HG02571 (cell line): ENCODE results near the gene ARF6.
"Not testable (repeated sequence)": the region's sequence is repeated elsewhere in the genome, so short reads cannot be mapped to it uniquely, and the experiment has no call there.

Experiments
- ATAC-seq: cut with Tn5 transposase; IDR thresholded peaks from one replicate; pipeline ENCODE4 v1.9.1; 2021; ENCODE audit warnings: mild to moderate bottlenecking, moderate library complexity; ENCODE audit not compliant: unreplicated experiment

The ARF6 gene

DNA sequence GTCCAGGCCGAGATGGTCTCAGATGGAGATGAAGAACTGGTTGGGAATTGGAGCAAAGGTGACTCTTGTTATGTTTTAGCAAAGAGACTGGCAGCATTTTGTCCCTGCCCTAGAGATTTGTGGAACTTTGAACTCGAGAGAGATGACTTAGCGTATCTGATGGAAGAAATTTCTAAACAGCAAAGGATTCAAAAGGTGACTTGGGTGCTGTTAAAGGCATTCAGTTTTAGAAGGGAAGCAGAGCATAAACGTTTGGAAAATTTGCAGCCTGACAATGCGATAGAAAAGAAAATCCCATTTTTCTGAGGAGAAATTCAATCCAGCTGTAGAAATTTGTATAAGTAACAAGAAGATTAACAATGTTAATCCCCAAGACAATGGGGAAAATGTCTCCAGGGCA lies 44.0 kb downstream of the ARF6 start:
- not testable (repeated sequence) for ATAC-seq

DNA sequence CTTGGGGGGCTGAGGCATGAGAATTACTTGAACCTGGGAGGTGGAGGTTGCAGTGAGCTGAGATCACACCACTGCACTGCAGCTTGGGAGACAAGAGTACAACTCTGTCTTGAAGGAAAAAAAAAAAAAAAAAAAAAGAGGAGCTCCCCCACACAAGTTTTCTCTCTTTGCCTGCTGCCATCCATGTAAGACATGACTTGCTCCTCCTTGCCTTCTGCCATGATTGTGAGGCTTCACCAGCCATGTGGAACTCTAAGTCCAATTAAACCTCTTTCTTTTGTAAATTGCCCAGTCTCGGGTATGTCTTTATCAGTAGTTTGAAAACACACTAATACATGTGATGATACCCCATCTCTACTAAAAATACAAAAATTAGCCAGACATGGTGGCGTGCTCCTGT lies 46.3 kb downstream of the ARF6 start:
- ATAC-seq, result not testable (repeated sequence)

DNA sequence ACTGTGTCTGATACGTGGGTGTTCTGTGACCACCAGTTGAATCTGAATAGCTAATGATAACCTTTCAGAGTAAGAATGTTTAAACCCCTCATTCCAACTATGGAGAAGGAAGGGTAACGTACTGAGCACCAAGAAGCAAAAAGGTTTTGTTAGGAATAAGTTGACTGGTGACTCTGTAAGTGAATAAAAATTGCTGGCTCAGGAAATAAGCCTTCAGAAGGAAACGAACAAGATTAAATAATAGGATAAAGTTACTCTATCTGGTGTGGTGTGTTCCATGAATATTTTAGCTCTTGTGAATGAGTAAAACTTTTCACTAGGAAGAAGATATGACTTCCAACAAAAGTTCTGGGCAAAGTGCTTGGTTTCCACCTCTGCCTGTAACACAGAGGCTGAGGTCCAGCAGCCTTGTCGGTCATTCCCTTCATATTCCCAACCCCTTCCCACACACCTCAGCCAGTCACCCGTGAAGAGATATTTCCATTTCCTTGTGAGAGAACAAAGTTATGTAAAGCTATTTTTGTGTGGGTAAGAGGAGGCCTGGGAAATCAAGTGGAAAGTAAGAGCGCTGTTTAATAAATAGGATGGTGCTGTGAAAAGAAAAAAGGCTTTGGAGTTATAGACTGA lies 47.1 kb downstream of the ARF6 start:
- no peak for ATAC-seq

DNA sequence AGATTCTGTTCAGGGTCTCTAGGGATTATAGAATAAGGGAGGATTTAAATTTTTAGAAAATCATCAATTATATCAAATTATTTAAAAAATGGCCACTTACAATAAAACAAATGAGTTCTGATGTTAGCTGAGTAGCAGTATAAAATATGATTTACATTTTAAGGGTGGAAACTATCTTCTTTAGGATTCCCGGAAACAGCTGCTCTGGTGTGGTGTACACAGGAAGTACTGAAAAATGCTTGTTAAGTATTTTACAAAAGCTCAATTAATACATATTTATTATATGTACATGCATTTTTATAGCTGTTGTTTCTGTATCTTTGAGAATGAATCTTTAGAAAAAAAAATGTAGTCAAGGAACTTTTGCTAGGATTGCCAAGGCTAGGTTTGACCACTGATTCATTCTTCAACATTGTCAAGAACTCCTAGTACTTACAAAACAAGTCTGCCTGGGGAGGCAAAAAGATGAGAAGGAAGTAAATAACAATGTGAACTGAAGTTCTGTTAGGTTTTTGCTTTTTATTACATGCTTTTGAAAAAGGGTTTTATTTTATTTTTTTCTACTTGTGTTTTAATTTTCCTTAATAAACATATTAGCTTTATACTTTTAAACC lies 48.0 kb downstream of the ARF6 start:
- ATAC-seq, result no peak

DNA sequence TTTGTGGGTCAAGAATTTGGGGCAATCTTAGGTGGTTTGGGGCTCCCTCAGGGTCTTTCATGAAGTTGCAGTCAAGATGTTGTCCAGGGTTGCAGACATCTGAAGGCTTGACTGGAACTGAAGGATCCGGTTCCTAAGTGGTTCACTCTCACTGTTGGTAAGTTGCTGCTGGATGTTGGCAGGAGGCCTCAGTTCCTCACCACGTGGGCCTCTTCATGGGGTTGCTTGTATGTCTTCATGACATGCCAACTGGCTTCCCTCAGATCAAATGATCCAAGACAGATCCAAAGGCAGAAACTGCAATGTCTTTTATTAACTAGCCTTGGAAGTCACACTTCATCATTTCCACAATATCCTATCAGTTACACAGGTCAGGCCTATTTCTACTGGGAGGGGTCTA lies 49.2 kb downstream of the ARF6 start:
- no peak for ATAC-seq

DNA sequence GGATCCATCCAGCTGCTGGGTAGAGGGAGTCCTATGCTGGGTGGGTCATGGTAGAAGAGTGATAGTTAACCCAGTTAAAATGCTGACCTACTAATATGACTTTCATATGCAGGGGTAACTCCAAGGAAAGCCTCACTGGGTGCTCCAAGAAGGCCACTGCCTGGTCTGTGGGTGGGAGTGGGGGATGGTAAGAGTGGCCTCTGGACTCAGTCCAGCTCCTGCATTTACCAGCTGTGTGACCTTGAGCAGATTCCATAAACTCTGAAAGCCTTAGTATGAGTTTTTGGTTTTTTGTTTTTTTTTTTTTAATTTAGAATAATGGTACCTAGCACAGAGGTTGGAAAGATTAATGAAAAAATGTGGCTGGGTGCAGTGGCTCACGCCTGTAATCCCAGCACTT lies 51.6 kb downstream of the ARF6 start:
- ATAC-seq, result no peak

DNA sequence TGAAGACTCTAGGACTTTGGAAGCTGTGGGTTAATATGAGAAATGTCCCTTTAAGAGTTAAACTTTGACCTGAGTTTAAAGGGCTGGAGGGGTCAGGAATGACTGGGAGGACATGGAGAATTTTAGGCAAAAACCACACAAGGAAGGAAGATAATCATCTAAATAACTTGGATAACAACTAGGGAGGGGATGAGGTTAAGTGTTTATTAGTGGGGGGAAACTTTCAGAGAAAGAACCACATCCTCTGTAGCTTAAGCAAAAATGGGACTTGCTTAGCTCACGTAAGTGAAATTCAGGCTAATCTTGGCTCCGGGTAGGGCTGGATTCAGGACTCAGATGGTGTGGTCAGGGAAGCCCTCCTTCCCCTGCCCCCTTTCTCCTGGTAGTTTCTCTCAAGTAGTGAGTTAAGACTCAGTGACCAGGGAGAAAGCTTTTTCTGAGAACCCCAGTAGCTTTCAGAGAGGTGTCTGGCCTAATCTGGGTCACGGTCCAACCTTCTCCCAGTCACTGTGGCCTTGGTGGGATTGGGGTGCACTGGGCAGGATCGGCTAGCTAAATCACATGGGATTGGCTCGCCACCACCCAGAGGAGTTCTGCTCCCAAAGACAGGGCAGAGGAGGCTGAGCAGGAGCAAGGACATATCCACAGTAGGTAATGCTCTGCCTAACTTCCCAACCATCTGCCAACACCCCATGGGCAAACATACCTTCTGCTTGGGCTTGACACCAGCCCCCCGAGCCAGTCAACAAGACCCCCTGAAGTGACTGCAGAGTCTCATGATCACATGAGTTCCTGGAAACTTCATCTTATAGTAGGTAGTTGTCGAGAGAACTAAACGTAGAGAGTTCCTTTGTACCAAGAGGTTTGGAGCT lies 52.8 kb downstream of the ARF6 start:
- no peak for ATAC-seq
